Panc1 (cell line): ENCODE results near the gene CPAMD8. TPM values are rescaled to one million over a fixed set of nuclear protein-coding genes. Genes with fewer than 3 reads are reported as not detected.

ENCODE experiments used
- ATAC-seq: fragments of 200-7000 bp; cut with Tn5 transposase; 2 replicates; pipeline ENCODE4 v1.9.1; 2020; ENCODE audit warnings: mild to moderate bottlenecking, moderate library complexity
- BruUV-seq: library from RNA; stranded (reverse); fragments of 400-500 nt; replicated peaks from 2 replicates; lab custom pipeline; 2021; lab: Mats Ljungman, UMichigan
- CTCF ChIA-PET: fragments of 300-600 bp; sonication (Branson Sonifier 250); formaldehyde crosslinking; loops from one replicate; lab custom pipeline; 2022; ENCODE audit warnings: antibody characterized with exemption; lab: Charles Lee
- POLR2A ChIA-PET: fragments of 300-600 bp; sonication (Branson Sonifier 250); formaldehyde crosslinking; loops from one replicate; lab custom pipeline; 2022; ENCODE audit warnings: antibody characterized with exemption; lab: Charles Lee
- DNase-seq: peaks from one replicate; pipeline ENCODE4 v3.0.0-alpha.2; 2010; ENCODE audit warnings: low read depth, low spot score
- H3K27ac ChIP-seq: 2 replicates; pipeline ENCODE4 v1.5.1; 2011; ENCODE audit warnings: mild to moderate bottlenecking, low read length, inconsistent platforms
- H3K27me3 ChIP-seq: fragments of 200-500 bp; sonication (Bioruptor generic); 2 replicates; pipeline ENCODE4 v1.6.0; 2014; ENCODE audit warnings: low read length, inconsistent platforms; ENCODE audit not compliant: control insufficient read depth, insufficient read depth
- H3K36me3 ChIP-seq: fragments of 200-500 bp; sonication (Bioruptor generic); 2 replicates; pipeline ENCODE4 v1.5.1; 2014; ENCODE audit warnings: inconsistent platforms, mild to moderate bottlenecking, low read length, moderate library complexity; ENCODE audit not compliant: control insufficient read depth, insufficient read depth
- H3K4me1 ChIP-seq: 2 replicates; pipeline ENCODE4 v1.5.1; 2011; ENCODE audit warnings: inconsistent platforms, mild to moderate bottlenecking, low read length, moderate library complexity; ENCODE audit not compliant: control insufficient read depth, insufficient read depth
- H3K4me3 ChIP-seq, 2 experiments: 2 replicates each; pipeline ENCODE4 v1.5.1; 2011 to 2012; ENCODE audit warnings: low read depth in 2 of 2, low read length in 2 of 2, mild to moderate bottlenecking in 2 of 2, inconsistent platforms in 1 of 2, moderate library complexity in 1 of 2
- H3K9me3 ChIP-seq: fragments of 200-500 bp; sonication (Bioruptor generic); 2 replicates; pipeline ENCODE4 v1.5.1; 2014; ENCODE audit warnings: low read depth, mild to moderate bottlenecking, inconsistent platforms, low read length, moderate library complexity; ENCODE audit not compliant: control insufficient read depth, insufficient read depth
- POLR2AphosphoS5 ChIP-seq: IDR thresholded peaks from 2 replicates; pipeline ENCODE4 v1.6.1; 2012; ENCODE audit warnings: mild to moderate bottlenecking, low read depth, low read length, moderate library complexity
- SIN3A ChIP-seq: IDR thresholded peaks from 2 replicates; pipeline ENCODE4 v1.6.1; 2012; ENCODE audit warnings: low read depth, mild to moderate bottlenecking, low read length, moderate library complexity, borderline replicate concordance; ENCODE audit not compliant: insufficient read depth
- TCF7L2 ChIP-seq: IDR thresholded peaks from 2 replicates; pipeline ENCODE4 v1.6.1; 2011; ENCODE audit warnings: mild to moderate bottlenecking, low read depth, low read length, inconsistent platforms
- in situ Hi-C: cut with HindIII; loops from 2 replicates; pipeline ENCODE4 v1.10.0; 2016; ENCODE audit warnings: low sequenced_read_pairs, low pct_unique_long_range_greater_than_20kb
- intact Hi-C: fragments of 100-400 bp; cut with micrococcal nuclease; formaldehyde crosslinking; loops from one replicate; pipeline ENCODE4 v1.10.0; 2022; ENCODE audit not compliant: unreplicated experiment
- total RNA-seq: library from RNA; stranded (reverse); gene quantifications from one replicate; pipeline ENCODE4 v1.2.1, GENCODE V29; 2021; ENCODE audit not compliant: unreplicated experiment
- TF ChIP-seq, protein P1 (sequence below), 2 experiments: IDR thresholded peaks; 2 replicates each; pipeline ENCODE4 v1.6.1; 2011 to 2012; ENCODE audit warnings: low read depth in 2 of 2, control low read depth in 1 of 2, low read length in 1 of 2, mild to moderate bottlenecking in 1 of 2, moderate library complexity in 1 of 2; ENCODE audit not compliant: insufficient read depth in 1 of 2
- TF ChIP-seq, protein P2 (sequence below): fragments of 450-650 bp; IDR thresholded peaks from 2 replicates; pipeline ENCODE4 v1.5.1; 2017; ENCODE audit warnings: mild to moderate bottlenecking

Gene CPAMD8
- total RNA-seq, 1 experiment from 2014 or later = 2.0 TPM

DNA sequence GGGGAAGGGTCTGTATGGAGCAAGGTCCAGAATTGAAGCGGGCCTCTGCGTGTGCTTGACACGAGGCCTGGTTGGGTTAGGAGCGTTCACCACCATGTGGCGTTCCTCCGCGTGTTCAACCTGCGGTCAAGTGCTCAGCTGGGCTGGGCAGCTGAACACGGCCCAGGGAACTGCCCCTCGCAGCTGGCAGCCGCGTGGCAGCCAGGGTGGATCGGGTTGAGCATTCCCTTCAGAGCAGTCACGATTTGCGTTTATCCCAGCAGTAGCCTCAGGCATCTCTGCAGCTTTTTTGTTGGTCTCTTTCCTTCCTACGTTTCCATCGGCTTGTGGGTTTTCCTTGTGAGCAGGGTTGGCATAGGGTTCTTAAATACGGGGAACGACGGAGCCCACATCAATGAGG is 166.5 kb downstream of the CPAMD8 start:
- DNase-seq (no peak), ATAC-seq (no peak)
- POLR2A ChIA-PET = interaction anchor here (0.6 kb wide), 1 partner anchor 252 kb away, joined by 3 read pairs; no protein-coding TSS in a partner anchor
- Histone ChIP-seq H3K9me3 (no peaks in the 10 kb centered on the region), H3K4me1 (no peaks in the 10 kb centered on the region), H3K4me3 (no peak overlapping the region), H3K36me3 (peaks cover 2% of the 10 kb centered on the region; the same call in 1 of the 2 replicates), H3K27me3 (no peaks in the 10 kb centered on the region), H3K27ac (no peak overlapping the region)
- TF ChIP-seq POLR2AphosphoS5 (no peak), SIN3A (no peak), TCF7L2 (no peak)
- TF ChIP-seq, protein P1, sequence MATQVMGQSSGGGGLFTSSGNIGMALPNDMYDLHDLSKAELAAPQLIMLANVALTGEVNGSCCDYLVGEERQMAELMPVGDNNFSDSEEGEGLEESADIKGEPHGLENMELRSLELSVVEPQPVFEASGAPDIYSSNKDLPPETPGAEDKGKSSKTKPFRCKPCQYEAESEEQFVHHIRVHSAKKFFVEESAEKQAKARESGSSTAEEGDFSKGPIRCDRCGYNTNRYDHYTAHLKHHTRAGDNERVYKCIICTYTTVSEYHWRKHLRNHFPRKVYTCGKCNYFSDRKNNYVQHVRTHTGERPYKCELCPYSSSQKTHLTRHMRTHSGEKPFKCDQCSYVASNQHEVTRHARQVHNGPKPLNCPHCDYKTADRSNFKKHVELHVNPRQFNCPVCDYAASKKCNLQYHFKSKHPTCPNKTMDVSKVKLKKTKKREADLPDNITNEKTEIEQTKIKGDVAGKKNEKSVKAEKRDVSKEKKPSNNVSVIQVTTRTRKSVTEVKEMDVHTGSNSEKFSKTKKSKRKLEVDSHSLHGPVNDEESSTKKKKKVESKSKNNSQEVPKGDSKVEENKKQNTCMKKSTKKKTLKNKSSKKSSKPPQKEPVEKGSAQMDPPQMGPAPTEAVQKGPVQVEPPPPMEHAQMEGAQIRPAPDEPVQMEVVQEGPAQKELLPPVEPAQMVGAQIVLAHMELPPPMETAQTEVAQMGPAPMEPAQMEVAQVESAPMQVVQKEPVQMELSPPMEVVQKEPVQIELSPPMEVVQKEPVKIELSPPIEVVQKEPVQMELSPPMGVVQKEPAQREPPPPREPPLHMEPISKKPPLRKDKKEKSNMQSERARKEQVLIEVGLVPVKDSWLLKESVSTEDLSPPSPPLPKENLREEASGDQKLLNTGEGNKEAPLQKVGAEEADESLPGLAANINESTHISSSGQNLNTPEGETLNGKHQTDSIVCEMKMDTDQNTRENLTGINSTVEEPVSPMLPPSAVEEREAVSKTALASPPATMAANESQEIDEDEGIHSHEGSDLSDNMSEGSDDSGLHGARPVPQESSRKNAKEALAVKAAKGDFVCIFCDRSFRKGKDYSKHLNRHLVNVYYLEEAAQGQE (IDR thresholded peaks at IDR 0.05; ENCODE audit: insufficient read depth in 1 of 2, low read depth in 2 of 2, low read length in 1 of 2) = no peak
- TF ChIP-seq, protein P2, sequence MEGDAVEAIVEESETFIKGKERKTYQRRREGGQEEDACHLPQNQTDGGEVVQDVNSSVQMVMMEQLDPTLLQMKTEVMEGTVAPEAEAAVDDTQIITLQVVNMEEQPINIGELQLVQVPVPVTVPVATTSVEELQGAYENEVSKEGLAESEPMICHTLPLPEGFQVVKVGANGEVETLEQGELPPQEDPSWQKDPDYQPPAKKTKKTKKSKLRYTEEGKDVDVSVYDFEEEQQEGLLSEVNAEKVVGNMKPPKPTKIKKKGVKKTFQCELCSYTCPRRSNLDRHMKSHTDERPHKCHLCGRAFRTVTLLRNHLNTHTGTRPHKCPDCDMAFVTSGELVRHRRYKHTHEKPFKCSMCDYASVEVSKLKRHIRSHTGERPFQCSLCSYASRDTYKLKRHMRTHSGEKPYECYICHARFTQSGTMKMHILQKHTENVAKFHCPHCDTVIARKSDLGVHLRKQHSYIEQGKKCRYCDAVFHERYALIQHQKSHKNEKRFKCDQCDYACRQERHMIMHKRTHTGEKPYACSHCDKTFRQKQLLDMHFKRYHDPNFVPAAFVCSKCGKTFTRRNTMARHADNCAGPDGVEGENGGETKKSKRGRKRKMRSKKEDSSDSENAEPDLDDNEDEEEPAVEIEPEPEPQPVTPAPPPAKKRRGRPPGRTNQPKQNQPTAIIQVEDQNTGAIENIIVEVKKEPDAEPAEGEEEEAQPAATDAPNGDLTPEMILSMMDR = no peak
- no TSS peak for BruUV-seq
- in situ Hi-C loops (no loop called here), intact Hi-C loops (no loop called here)
- CTCF ChIA-PET = interaction anchor here (0.7 kb wide), 1 partner anchor 10 kb away, joined by 5 read pairs; no protein-coding TSS in a partner anchor

DNA sequence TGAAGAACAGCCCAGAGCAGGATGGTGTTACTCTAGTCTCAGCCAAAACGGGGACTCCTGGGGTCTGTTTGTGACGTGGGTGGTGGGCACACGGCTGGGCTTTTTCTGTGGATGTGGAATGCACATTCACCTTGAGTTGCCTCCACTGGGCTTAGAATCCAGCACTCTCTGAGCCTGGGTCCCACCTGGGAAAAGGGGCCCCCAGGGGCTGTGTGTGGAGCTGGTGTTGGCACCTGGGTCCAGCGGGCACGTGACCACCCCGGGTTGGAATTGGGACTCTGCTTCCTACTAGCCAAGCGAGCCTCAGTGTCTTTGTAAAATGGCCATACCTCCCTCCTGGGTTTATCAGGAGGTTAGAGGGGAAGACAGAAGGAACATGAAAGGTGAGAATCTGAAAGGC is 167.0 kb downstream of the CPAMD8 start:
- no TSS peak for BruUV-seq
- Histone ChIP-seq H3K27me3 (no peaks in the 10 kb centered on the region), H3K4me3 (no peak overlapping the region), H3K27ac (no peak overlapping the region), H3K4me1 (no peaks in the 10 kb centered on the region), H3K36me3 (peaks cover 2% of the 10 kb centered on the region; the same call in 1 of the 2 replicates), H3K9me3 (no peaks in the 10 kb centered on the region)
- intact Hi-C loops (no loop called here), in situ Hi-C loops (no loop called here)
- TF ChIP-seq TCF7L2 (no peak), SIN3A (no peak), POLR2AphosphoS5 (no peak)
- TF ChIP-seq, protein P1 (IDR thresholded peaks at IDR 0.05; ENCODE audit: insufficient read depth in 1 of 2, low read depth in 2 of 2, low read length in 1 of 2) = no peak
- TF ChIP-seq, protein P2 = no peak
- DNase-seq = no peak
- ChIA-PET CTCF (interaction anchor here (0.7 kb wide), 1 partner anchor 10 kb away, joined by 5 read pairs; no protein-coding TSS in a partner anchor), POLR2A (no interaction called here)
- no peak for ATAC-seq
